ENCODE measurements around the gene SERPINB10. TPM values are rescaled to one million over a fixed set of nuclear protein-coding genes. Genes with fewer than 3 reads are reported as not detected.

The SERPINB10 gene
- total RNA-seq: under 0.01 and 0.79 TPM in 2 replicates

- H3K27me3 ChIP-seq (ENCODE audit: control insufficient read depth, insufficient read depth, low read length): no peaks in the 10 kb centered on the region
- FAIRE-seq (no peak), DNase-seq (ENCODE audit: low read depth) (peak; percentile 50)
- no peak within 1 kb of the TSS for H3K4me3 ChIP-seq (ENCODE audit: low read depth, low read length)
- H3K36me3 ChIP-seq (ENCODE audit: control insufficient read depth, insufficient read depth, low read length): peaks cover 2% of the 10 kb centered on the region
- no peak for TF ChIP-seq CTCF (IDR thresholded peaks at IDR 0.05; ENCODE audit: insufficient read depth, low read length, severe bottlenecking)
These were observed at the start of gene SERPINB10 for GRCh38 chr18:63907664-63908063. Gene SERPINB10 (plus strand): TSS chr18:63907958. CDS start chr18:63915511, 7,553 bp downstream.

DNA sequence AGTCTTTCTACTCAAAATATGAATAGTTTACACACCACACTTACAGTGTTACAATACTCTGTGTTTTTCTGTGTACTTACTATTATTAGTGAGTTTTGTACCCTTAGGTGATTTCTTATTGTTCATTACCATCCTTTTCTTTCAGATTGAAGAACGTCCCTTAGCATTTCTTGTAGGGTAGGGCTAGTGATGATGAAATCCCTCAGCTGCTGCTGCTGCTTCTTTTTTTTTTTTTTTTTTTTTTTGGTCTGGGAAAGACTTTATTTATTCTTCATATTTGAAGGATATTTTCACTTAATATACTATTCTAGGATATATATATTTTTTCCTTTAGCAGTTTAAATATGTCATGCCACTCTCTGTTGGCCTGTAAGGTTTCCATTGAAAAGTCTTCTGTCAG, 49.3 kb upstream of the SERPINB10 start:
- TF ChIP-seq CTCF (IDR thresholded peaks at IDR 0.05; ENCODE audit: insufficient read depth, low read length, severe bottlenecking): no peak
- DNase-seq (ENCODE audit: low read depth) (no peak), FAIRE-seq (no peak)
- Histone ChIP-seq H3K4me3 (ENCODE audit: low read depth, low read length) (no peak overlapping the region), H3K27me3 (ENCODE audit: control insufficient read depth, insufficient read depth, low read length) (no peaks in the 10 kb centered on the region), H3K36me3 (ENCODE audit: control insufficient read depth, insufficient read depth, low read length) (no peaks in the 10 kb centered on the region)

- Histone ChIP-seq H3K27me3 (ENCODE audit: control insufficient read depth, insufficient read depth, low read length) (no peaks in the 10 kb centered on the region), H3K4me3 (ENCODE audit: low read depth, low read length) (no peak overlapping the region), H3K36me3 (ENCODE audit: control insufficient read depth, insufficient read depth, low read length) (no peaks in the 10 kb centered on the region)
- DNase-seq (ENCODE audit: low read depth): no peak
- no peak for FAIRE-seq
- TF ChIP-seq CTCF (IDR thresholded peaks at IDR 0.05; ENCODE audit: insufficient read depth, low read length, severe bottlenecking): no peak
These were observed 47.8 kb upstream of the SERPINB10 start for GRCh38 chr18:63859781-63860475.

- no peaks in the 10 kb centered on the region for H3K27me3 ChIP-seq (ENCODE audit: control insufficient read depth, insufficient read depth, low read length)
- FAIRE-seq (no peak), DNase-seq (ENCODE audit: low read depth) (peak; percentile 58)
- TF ChIP-seq CTCF (IDR thresholded peaks at IDR 0.05; ENCODE audit: insufficient read depth, low read length, severe bottlenecking): no peak
- no peaks in the 10 kb centered on the region for H3K36me3 ChIP-seq (ENCODE audit: control insufficient read depth, insufficient read depth, low read length)
- no peak overlapping the region for H3K4me3 ChIP-seq (ENCODE audit: low read depth, low read length)
These were observed 47.2 kb upstream of the SERPINB10 start for GRCh38 chr18:63860531-63860930.

DNA sequence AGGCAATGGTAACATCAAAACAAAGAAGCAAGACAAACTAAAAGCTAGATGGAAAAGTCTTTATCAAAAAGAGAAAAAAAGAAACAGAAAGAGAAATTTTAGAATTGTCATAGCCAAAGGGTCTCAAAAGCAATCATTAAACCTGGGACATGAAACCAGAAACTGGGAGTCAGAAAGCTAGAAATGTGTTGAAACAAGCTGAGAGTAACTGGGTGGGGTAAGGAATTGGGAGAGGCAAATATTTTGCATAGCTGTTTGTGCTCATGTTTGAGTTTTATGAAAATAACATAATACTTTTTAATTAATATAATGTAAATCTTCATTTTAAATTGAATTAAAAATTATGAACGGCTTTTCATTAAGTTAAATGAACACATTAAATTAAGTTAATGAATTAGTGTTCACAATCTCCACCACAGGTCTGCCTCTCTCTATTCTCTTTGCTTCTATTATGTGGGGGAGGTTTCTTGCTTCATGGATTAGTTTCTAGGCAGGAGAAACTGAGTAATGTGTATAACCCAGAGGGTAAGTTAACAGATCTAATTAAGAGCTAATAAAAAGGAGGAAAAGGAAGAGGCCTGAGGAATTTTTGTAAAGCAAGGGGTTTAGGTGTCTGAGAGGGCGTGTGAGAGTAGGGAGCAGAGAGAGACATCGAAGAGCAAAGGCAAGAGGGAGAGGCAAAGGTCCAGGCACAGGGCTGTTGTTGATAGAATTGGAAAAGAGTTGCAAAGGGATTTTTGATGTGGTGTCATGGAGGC, 40.2 kb upstream of the SERPINB10 start:
- H3K27me3 ChIP-seq (ENCODE audit: control insufficient read depth, insufficient read depth, low read length): no peaks in the 10 kb centered on the region
- no peak overlapping the region for H3K4me3 ChIP-seq (ENCODE audit: low read depth, low read length)
- DNase-seq (ENCODE audit: low read depth): peak; percentile 83
- no peak for FAIRE-seq
- no peaks in the 10 kb centered on the region for H3K36me3 ChIP-seq (ENCODE audit: control insufficient read depth, insufficient read depth, low read length)
- no peak for TF ChIP-seq CTCF (IDR thresholded peaks at IDR 0.05; ENCODE audit: insufficient read depth, low read length, severe bottlenecking)

All from bronchial epithelial cell (primary cell).